Gastrocnemius medialis (tissue), 4 donors: ENCODE data around the gene MDH1. TPM values are rescaled to one million over a fixed set of nuclear protein-coding genes. Genes with fewer than 3 reads are reported as not detected.
"Not testable (repeated sequence)": the region's sequence is repeated elsewhere in the genome, so short reads cannot be mapped to it uniquely, and the experiment has no call there.

Experiments
- ATAC-seq, 2 donors: fragments of 150-250 bp; one replicate each; pipeline ENCODE4 v1.9.1; 2016
- DNase-seq, 2 donors: peaks; one replicate each; pipeline ENCODE4 v3.0.0-alpha.2; 2019
- H3K27ac ChIP-seq, 4 donors: fragments of 200-600 bp; sonication (generic); 1 replicate in 1 of 4; 2 replicates in 3 of 4; pipeline ENCODE4 v1.5.1; 2016 to 2018; ENCODE audit warnings: mild to moderate bottlenecking in 2 of 4, moderate library complexity in 1 of 4
- H3K27me3 ChIP-seq, 3 donors: fragments of 200-600 bp; sonication (generic) in 2 of 3; 1 replicate in 1 of 3; 2 replicates in 2 of 3; pipeline versions ENCODE4 v1.5.1 to v1.6.0; 2016 to 2019; ENCODE audit warnings: mild to moderate bottlenecking in 1 of 3, moderate library complexity in 1 of 3
- H3K36me3 ChIP-seq, 2 donors: fragments of 200-600 bp; sonication (generic) in 1 of 2; one replicate each; pipeline ENCODE4 v1.5.1; 2017 to 2018
- H3K4me1 ChIP-seq, 2 donors: fragments of 200-600 bp; sonication (generic) in 1 of 2; one replicate each; pipeline ENCODE4 v1.5.1; 2016 to 2017; ENCODE audit warnings: mild to moderate bottlenecking in 2 of 2
- H3K4me3 ChIP-seq, 4 donors: fragments of 200-600 bp; sonication (generic) in 3 of 4; 1 replicate in 1 of 4; 2 replicates in 3 of 4; pipeline ENCODE4 v1.5.1; 2016 to 2019; ENCODE audit warnings: mild to moderate bottlenecking in 2 of 4
- H3K9me3 ChIP-seq, 3 donors: fragments of 200-600 bp; sonication (generic) in 2 of 3; 1 replicate in 1 of 3; 2 replicates in 2 of 3; pipeline ENCODE4 v1.5.1; 2016 to 2019
- CTCF ChIP-seq, 5 experiments: fragments of 450-650 bp in 3 of 5; fragments of 200-600 bp in 2 of 5; sonication (generic) in 2 of 5; IDR thresholded peaks in 4 of 5; conservative IDR thresholded peaks in 1 of 5; 1 replicate in 4 of 5; 2 replicates in 1 of 5; pipeline ENCODE4 v1.5.1; 2016 to 2019; ENCODE audit warnings: antibody characterized with exemption in 5 of 5, mild to moderate bottlenecking in 3 of 5, moderate library complexity in 3 of 5
- POLR2A ChIP-seq, 2 donors: fragments of 450-650 bp; IDR thresholded peaks; one replicate each; pipeline ENCODE4 v1.6.1; 2017; ENCODE audit warnings: antibody characterized with exemption in 2 of 2, mild to moderate bottlenecking in 2 of 2, moderate library complexity in 2 of 2
- in situ Hi-C, 4 donors: fragments of 200-750 bp; cut with MboI; loops; one replicate each; pipeline versions ENCODE4 v1.15.0 to v1.8.0; 2017; ENCODE audit warnings: low sequenced_read_pairs in 4 of 4
- intact Hi-C: fragments of 100-400 bp; cut with DNase I; formaldehyde crosslinking; loops from one replicate; pipeline ENCODE4 v1.15.1; 2023; ENCODE audit warnings: low total_unique reads
- total RNA-seq, 4 donors: library from RNA; depleted of rRNA; stranded (reverse); fragments of >200 nt; gene quantifications; one replicate each; pipeline versions ENCODE4 v1.1.0 to v1.2.3, GENCODE V29; 2016

MDH1 gene
- total RNA-seq, 4 donors from 2014 or later = 133 to 241 (median 194) TPM

- no peak overlapping the region for H3K27ac ChIP-seq
- no peak for DNase-seq
- H3K36me3 ChIP-seq = peaks cover 0 to 7% of the 10 kb centered on the region in 2 donors
- TF ChIP-seq POLR2A (IDR thresholded peaks at IDR 0.05) (no peak), CTCF (IDR thresholded peaks at IDR 0.05 in 4 of 5, conservative IDR thresholded peaks at IDR 0.05 in 1 of 5) (no peak)
- peaks cover 6 to 8% of the 10 kb centered on the region in 2 donors for H3K4me1 ChIP-seq
- intact Hi-C loops = no loop called here
- no peak overlapping the region for H3K4me3 ChIP-seq
- in situ Hi-C loops = no loop called here
- H3K27me3 ChIP-seq = no peaks in the 10 kb centered on the region
- no peaks in the 10 kb centered on the region for H3K9me3 ChIP-seq
- no peak for ATAC-seq
These were observed 35.7 kb upstream of the MDH1 start for GRCh38 chr2:63553049-63553448.

- ATAC-seq (no peak), DNase-seq (no peak)
- Histone ChIP-seq H3K9me3 (no peaks in the 10 kb centered on the region), H3K4me3 (no peak overlapping the region), H3K36me3 (peaks cover 0 to 7% of the 10 kb centered on the region in 2 donors), H3K27ac (no peak overlapping the region), H3K4me1 (peaks cover 6 to 8% of the 10 kb centered on the region in 2 donors), H3K27me3 (no peaks in the 10 kb centered on the region)
- intact Hi-C loops (no loop called here), in situ Hi-C loops (no loop called here)
- TF ChIP-seq POLR2A (IDR thresholded peaks at IDR 0.05) = no peak
- no peak for TF ChIP-seq CTCF (IDR thresholded peaks at IDR 0.05 in 4 of 5, conservative IDR thresholded peaks at IDR 0.05 in 1 of 5)
These were observed 33.5 kb upstream of the MDH1 start for GRCh38 chr2:63555299-63555698.

- Histone ChIP-seq H3K36me3 (peaks cover 0 to 7% of the 10 kb centered on the region in 2 donors), H3K9me3 (no peaks in the 10 kb centered on the region), H3K27me3 (no peaks in the 10 kb centered on the region), H3K4me1 (peaks cover 6 to 8% of the 10 kb centered on the region in 2 donors), H3K4me3 (no peak overlapping the region), H3K27ac (no peak overlapping the region)
- ATAC-seq (no peak), DNase-seq (no peak)
- intact Hi-C loops = no loop called here
- TF ChIP-seq CTCF (IDR thresholded peaks at IDR 0.05 in 4 of 5, conservative IDR thresholded peaks at IDR 0.05 in 1 of 5) = no peak
- TF ChIP-seq POLR2A (IDR thresholded peaks at IDR 0.05) = no peak
- in situ Hi-C loops = no loop called here
These were observed 32.8 kb upstream of the MDH1 start for GRCh38 chr2:63555931-63556330.

GRCh38 chr2:63557819-63558218 lies 30.9 kb upstream of the MDH1 start:
- DNase-seq, ATAC-seq, H3K9me3 ChIP-seq, H3K27ac ChIP-seq, H3K4me3 ChIP-seq, H3K36me3 ChIP-seq, intact Hi-C loops, H3K4me1 ChIP-seq, H3K27me3 ChIP-seq, in situ Hi-C loops: not testable (repeated sequence)

- H3K4me1 ChIP-seq, ATAC-seq, in situ Hi-C loops, intact Hi-C loops, DNase-seq, H3K36me3 ChIP-seq, H3K27ac ChIP-seq, H3K9me3 ChIP-seq, H3K4me3 ChIP-seq, H3K27me3 ChIP-seq: not testable (repeated sequence)
These were observed 29.8 kb upstream of the MDH1 start for GRCh38 chr2:63558922-63559321.

GRCh38 chr2:63562751-63563150 lies 26.0 kb upstream of the MDH1 start:
- DNase-seq (no peak), ATAC-seq (no peak)
- in situ Hi-C loops (no loop called here), intact Hi-C loops (no loop called here)
- no peak overlapping the region for H3K4me3 ChIP-seq
- no peak overlapping the region for H3K27ac ChIP-seq
- no peaks in the 10 kb centered on the region for H3K9me3 ChIP-seq
- TF ChIP-seq POLR2A (IDR thresholded peaks at IDR 0.05) (no peak), CTCF (IDR thresholded peaks at IDR 0.05 in 4 of 5, conservative IDR thresholded peaks at IDR 0.05 in 1 of 5) (no peak)
- H3K36me3 ChIP-seq = no peaks in the 10 kb centered on the region
- no peaks in the 10 kb centered on the region for H3K27me3 ChIP-seq
- no peaks in the 10 kb centered on the region for H3K4me1 ChIP-seq
